Mesothelial cell of epicardium (in vitro differentiated cells): ENCODE measurements around the gene FNBP1L. TPM values are rescaled to one million over a fixed set of nuclear protein-coding genes. Genes with fewer than 3 reads are reported as not detected.

Experiments used
- DNase-seq, 2 experiments: peaks; one replicate each; pipeline ENCODE4 v3.0.0; 2021; ENCODE audit warnings: low spot score in 2 of 2; ENCODE audit not compliant: unreplicated experiment in 2 of 2
- H3K27ac Mint-ChIP-seq: 2 replicates; pipeline ENCODE4 v1.8.0; 2021; ENCODE audit warnings: mixed read lengths
- H3K27me3 Mint-ChIP-seq: 2 replicates; pipeline ENCODE4 v1.8.0; 2021; ENCODE audit warnings: low read depth, mixed read lengths
- H3K36me3 Mint-ChIP-seq: 2 replicates; pipeline ENCODE4 v1.8.0; 2021; ENCODE audit warnings: mixed read lengths
- H3K4me1 Mint-ChIP-seq: 2 replicates; pipeline ENCODE4 v1.8.0; 2021; ENCODE audit warnings: mixed read lengths
- H3K4me3 Mint-ChIP-seq: 2 replicates; pipeline ENCODE4 v1.8.0; 2021; ENCODE audit warnings: mild to moderate bottlenecking, moderate library complexity, mixed read lengths
- H3K9me3 Mint-ChIP-seq: 2 replicates; pipeline ENCODE4 v1.8.0; 2021; ENCODE audit warnings: mixed read lengths
- total RNA-seq: library from RNA; stranded (reverse); gene quantifications from 3 replicates; pipeline ENCODE4 v1.2.1, GENCODE V29; 2021
- TF ChIP-seq, protein P1 (sequence below): fragments of 200-600 bp; sonication (generic); IDR thresholded peaks from one replicate; pipeline ENCODE4 v1.5.0; 2021; ENCODE audit warnings: antibody characterized with exemption; ENCODE audit not compliant: unreplicated experiment

FNBP1L gene
- total RNA-seq, 1 donor from 2014 or later: 73.7 TPM

DNA sequence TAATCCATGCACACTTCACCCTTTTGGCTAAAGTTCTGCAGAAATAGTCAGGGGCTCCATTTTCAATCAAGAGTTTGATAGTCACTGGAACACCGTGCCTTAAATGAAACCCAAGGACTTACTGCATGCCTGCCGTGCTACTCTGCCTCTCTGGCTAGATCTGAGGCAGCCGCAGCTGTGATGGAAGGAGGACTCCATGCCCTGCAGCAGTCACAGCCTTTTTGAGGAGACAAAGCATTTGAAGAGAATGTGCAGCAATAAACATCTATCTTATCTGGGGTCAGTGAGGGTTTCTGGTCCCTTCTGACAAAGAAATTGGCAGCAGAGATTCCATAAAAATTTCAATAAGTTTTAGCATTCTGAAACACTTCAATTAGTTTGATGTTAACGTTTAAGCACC lies 155.7 kb downstream of the FNBP1L start:
- DNase-seq: no peak
- Mint-ChIP-seq H3K9me3 (no peaks in the 10 kb centered on the region), H3K36me3 (no peaks in the 10 kb centered on the region), H3K4me3 (no peak overlapping the region), H3K27me3 (no peaks in the 10 kb centered on the region), H3K27ac (no peak overlapping the region), H3K4me1 (peaks cover 41% of the 10 kb centered on the region)
- TF ChIP-seq, protein P1, sequence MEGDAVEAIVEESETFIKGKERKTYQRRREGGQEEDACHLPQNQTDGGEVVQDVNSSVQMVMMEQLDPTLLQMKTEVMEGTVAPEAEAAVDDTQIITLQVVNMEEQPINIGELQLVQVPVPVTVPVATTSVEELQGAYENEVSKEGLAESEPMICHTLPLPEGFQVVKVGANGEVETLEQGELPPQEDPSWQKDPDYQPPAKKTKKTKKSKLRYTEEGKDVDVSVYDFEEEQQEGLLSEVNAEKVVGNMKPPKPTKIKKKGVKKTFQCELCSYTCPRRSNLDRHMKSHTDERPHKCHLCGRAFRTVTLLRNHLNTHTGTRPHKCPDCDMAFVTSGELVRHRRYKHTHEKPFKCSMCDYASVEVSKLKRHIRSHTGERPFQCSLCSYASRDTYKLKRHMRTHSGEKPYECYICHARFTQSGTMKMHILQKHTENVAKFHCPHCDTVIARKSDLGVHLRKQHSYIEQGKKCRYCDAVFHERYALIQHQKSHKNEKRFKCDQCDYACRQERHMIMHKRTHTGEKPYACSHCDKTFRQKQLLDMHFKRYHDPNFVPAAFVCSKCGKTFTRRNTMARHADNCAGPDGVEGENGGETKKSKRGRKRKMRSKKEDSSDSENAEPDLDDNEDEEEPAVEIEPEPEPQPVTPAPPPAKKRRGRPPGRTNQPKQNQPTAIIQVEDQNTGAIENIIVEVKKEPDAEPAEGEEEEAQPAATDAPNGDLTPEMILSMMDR: no peak

Other genes starting within 250 kb of the FNBP1L start
- gene DR1, start 102.2 kb upstream of the FNBP1L start, total RNA-seq: 36.8 to 38.7 TPM (median 37.7 TPM) in 3 replicates
- 9.0 to 9.2 TPM (median 9.1 TPM) in 3 replicates for gene BCAR3, start 233.7 kb downstream of the FNBP1L start, total RNA-seq